Islet of Langerhans (tissue), 1 donor: ENCODE data around the gene DCAF12.
"Not testable (repeated sequence)": the region's sequence is repeated elsewhere in the genome, so short reads cannot be mapped to it uniquely, and the experiment has no call there.

Experiments
- FAIRE-seq: peaks from one replicate; lab custom pipeline; 2011; peaks lifted over from hg19 to GRCh38; lab: Jason Lieb, UNC

The DCAF12 gene

DNA sequence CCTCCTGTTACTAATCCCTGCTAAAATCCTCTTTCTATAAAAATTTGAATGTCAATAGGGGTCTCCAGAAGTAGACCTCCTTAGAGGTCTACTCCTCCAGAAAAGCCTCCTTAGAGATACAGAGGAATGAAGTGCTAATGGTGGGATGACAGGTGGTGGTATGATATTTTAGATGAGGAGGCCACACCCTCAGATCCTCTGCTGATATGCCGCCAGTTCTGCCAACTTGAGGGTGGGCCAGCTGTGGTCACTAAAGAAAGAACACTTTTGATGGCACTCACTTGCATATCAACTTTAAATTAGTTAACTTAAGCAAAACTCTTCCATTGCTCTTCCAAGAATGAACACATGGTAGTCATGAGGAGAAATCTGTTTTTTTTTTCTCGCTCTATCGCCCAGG, 61.0 kb downstream of the DCAF12 start:
- FAIRE-seq: no peak

DNA sequence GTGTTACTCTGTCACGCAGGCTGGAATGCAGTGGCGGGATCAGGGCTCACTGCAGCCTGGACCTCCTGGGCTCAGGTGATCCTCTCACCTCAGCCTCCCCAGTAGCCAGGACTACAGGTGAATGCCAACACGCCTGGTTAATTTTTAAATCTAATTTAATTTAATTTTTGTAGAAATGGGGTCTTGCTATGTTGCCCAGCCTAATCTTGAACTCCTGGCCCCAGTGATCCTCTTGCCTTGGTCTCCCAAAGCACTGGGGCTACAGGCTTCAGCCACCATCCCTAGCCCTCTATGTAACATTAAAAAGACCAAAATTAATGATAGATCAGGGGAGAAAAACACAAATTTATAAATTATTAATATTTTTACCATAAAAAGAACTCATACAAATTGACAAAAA, 66.5 kb downstream of the DCAF12 start:
- FAIRE-seq: no peak

DNA sequence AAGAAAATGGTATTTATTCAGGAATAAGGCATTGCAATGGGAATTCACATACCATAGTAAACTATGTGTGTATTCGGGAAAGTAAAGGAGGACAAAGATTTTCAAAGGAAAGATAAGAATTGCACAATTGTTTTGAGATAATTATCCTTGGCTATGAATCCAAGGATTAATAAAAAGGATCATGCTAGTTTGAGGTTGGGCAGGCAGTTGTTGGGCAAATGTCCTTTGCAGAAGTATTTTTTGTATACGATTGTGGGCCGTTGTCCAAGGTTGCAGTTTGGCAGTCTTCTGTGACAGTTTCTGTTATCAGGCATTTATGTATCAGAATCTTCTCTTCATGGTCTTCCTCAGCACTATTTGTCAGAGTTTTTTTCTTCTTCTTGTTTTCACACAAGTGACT, 67.2 kb downstream of the DCAF12 start:
- no peak for FAIRE-seq

DNA sequence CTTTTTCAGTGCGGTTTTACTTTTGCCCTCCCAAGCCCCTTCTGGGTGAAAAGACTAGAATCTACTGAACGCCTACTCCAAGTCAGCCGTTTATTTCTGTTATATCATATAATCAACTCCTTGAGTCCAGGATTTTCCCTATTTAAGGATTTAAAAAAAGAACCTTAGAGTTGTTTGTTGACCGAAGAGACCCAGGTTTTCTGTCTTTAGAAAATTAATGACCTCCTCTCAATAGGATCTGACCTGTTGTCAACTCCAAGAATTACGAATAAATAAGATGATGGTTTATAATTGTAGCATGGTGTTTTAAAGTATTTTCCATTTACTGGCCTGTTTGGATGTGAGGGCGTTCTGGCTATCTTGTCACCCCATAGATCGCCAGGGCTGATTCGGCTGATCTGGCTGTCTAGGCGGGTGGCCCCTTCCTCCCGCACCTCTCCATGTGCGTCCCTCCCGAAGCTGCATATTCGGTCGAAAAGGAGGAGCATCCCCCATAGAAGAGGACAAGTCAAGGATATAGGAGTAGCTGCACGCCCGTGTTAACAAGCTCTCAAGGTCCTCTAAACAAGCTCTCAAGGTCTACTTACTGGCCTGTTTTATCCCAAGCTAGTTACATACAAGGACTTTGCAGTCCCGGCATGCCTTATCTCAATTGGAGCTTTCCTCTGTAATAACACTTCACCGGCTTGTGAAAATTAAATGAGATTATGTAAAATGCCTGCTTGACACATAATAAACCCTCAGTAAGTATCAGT, 76.7 kb downstream of the DCAF12 start:
- no peak for FAIRE-seq

GRCh38 chr9:34048727-34049629, 77.5 kb downstream of the DCAF12 start, which contains the start of gene UBAP2:
UBAP2 (minus strand) TSS chr9:34048887; CDS start chr9:34017148, 31,739 bp downstream.
- FAIRE-seq: no peak

- FAIRE-seq: no peak
Measured at GRCh38 chr9:34047864-34048726, 78.4 kb downstream of the DCAF12 start.

DNA sequence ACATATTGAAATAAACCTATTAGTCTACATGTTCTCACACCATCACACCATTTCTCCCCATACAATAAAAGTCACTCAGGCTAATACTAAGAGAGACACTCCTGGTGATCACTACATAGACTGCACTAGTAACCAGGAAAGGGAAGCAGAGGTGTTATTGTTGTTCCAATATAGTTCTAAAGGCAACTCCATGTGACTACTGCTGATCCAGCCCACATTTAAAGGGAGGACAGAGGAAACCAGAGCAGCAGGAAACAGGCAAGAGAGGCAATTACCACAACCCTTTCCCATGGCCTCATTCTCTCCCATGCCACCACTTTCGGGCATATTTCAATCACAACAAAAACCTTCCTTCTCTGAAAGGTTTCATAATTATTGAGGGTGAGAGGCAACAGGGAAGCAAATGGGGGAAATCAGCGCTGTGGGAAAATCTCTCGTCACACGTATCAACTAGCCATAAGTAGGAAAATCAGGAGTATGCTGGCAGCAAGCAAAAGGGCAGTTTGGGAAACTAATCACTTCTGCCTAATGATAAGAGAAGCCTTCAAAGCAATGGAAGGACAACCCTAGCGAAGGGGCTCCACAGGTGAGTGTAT, 79.6 kb downstream of the DCAF12 start:
- no peak for FAIRE-seq

DNA sequence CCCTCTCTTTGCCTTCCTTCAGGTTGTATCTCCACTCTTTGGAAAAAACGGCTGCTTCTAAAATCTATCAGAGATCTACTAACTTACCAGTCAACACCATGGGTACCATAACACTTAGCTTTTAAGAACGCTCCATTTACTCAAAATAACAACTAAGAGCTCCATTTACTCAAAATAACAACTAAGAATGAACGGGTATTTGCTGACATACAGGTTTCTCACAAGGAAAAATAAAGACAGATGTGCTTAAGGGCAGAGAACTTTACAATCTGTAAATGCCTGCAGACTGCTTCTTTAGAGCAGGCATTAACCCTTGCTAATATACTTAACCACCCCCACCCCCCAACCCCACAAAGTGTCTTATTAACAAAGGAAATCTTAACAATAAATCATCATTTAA, 80.6 kb downstream of the DCAF12 start:
- FAIRE-seq: no peak

DNA sequence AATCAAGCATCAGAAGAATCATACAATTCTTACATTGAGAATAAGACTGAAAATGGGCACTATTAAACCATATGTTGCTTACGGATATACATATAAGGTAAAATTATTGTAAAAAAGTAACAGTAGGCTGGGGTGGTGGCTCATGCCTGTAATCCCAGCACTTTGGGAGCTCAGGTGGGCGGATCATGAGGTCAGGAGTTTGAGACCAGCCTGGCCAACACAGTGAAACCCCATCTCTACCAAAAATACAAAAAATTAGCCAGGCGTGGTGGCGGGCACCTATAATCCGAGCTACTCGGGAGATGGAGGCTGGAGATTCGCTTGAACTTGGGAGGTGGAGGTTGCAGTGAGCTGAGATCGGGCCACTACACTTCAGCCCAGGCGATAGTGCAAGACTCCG, 84.4 kb downstream of the DCAF12 start:
- not testable (repeated sequence) for FAIRE-seq

- not testable (repeated sequence) for FAIRE-seq
Measured at GRCh38 chr9:34038851-34039250, 87.6 kb downstream of the DCAF12 start.

GRCh38 chr9:34037626-34038025, 88.9 kb downstream of the DCAF12 start:
- FAIRE-seq: no peak

DNA sequence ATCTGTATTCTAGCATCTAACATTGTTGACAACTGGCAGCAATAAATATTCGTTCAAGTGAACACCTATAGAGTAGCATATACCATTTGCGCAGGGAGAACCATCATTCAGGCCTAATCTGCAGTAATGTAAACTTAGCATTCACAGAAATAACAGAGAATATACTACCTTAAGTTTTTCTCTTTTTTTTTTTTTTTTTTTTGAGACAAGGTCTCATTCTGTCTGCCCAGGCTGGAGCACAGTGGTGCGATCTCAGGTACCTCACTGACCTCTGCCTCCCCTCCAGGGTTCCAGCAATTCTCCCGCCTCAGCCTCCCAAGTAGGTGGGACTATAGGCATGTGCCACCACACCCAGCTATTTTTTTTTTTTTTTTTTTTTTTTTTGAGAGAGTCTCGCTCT, 89.9 kb downstream of the DCAF12 start:
- FAIRE-seq: no peak
